H9 (cell line): Measurements from ENCODE around the gene C11orf24. TPM values are rescaled to one million over a fixed set of nuclear protein-coding genes. Genes with fewer than 3 reads are reported as not detected.

Source experiments
- DNase-seq: peaks from one replicate; pipeline ENCODE4 v3.0.0-alpha.2; 2017
- H2AFZ ChIP-seq: one replicate; pipeline ENCODE4 v1.6.1; 2013; ENCODE audit warnings: mild to moderate bottlenecking, low read length, control low read depth, moderate library complexity
- H2AK5ac ChIP-seq: 2 replicates; pipeline ENCODE4 v1.6.1; 2013; ENCODE audit warnings: low read length, control low read depth, mixed read lengths; ENCODE audit not compliant: insufficient read length
- H2BK120ac ChIP-seq: one replicate; pipeline ENCODE4 v1.6.1; 2013; ENCODE audit warnings: low read depth, mild to moderate bottlenecking, low read length, control low read depth, inconsistent platforms; ENCODE audit not compliant: poor library complexity, severe bottlenecking
- H2BK12ac ChIP-seq: 2 replicates; pipeline ENCODE4 v1.6.1; 2013; ENCODE audit warnings: low read length, control low read depth, mixed read lengths, low read depth; ENCODE audit not compliant: insufficient read length
- H2BK15ac ChIP-seq: 2 replicates; pipeline ENCODE4 v1.6.1; 2013; ENCODE audit warnings: low read depth, low read length, control low read depth
- H2BK20ac ChIP-seq: one replicate; pipeline ENCODE4 v1.6.1; 2013; ENCODE audit warnings: low read depth, mild to moderate bottlenecking, low read length, control low read depth, inconsistent platforms; ENCODE audit not compliant: poor library complexity, severe bottlenecking
- H2BK5ac ChIP-seq: 2 replicates; pipeline ENCODE4 v1.6.1; 2013; ENCODE audit warnings: low read length, control low read depth, mixed read lengths; ENCODE audit not compliant: insufficient read length
- H3K14ac ChIP-seq: 2 replicates; pipeline ENCODE4 v1.6.1; 2013; ENCODE audit warnings: low read length, control low read depth; ENCODE audit not compliant: insufficient read depth
- H3K18ac ChIP-seq: 2 replicates; pipeline ENCODE4 v1.6.1; 2013; ENCODE audit warnings: low read depth, mild to moderate bottlenecking, mixed read lengths, low read length, control low read depth; ENCODE audit not compliant: insufficient read length
- H3K23ac ChIP-seq: 2 replicates; pipeline ENCODE4 v1.6.1; 2013; ENCODE audit warnings: low read length, control low read depth, mixed read lengths, low read depth; ENCODE audit not compliant: insufficient read length
- H3K23me2 ChIP-seq: 2 replicates; pipeline ENCODE4 v1.6.1; 2013; ENCODE audit warnings: low read depth, mild to moderate bottlenecking, mixed read lengths, low read length, control low read depth; ENCODE audit not compliant: insufficient read length, poor library complexity, severe bottlenecking
- H3K27ac ChIP-seq: 2 replicates; pipeline ENCODE4 v1.5.1; 2013; ENCODE audit warnings: low read length, control low read depth, mixed read lengths, low read depth; ENCODE audit not compliant: insufficient read length
- H3K27me3 ChIP-seq: 2 replicates; pipeline ENCODE4 v1.6.1; 2013; ENCODE audit warnings: low read length, control low read depth, inconsistent platforms; ENCODE audit not compliant: insufficient read depth
- H3K4ac ChIP-seq: 2 replicates; pipeline ENCODE4 v1.6.1; 2013; ENCODE audit warnings: low read depth, mild to moderate bottlenecking, control low read depth, inconsistent platforms, low read length, moderate library complexity
- H3K4me1 ChIP-seq: 2 replicates; pipeline ENCODE4 v1.6.1; 2013; ENCODE audit warnings: low read length, control low read depth, inconsistent platforms; ENCODE audit not compliant: insufficient read depth
- H3K4me2 ChIP-seq: 2 replicates; pipeline ENCODE4 v1.6.1; 2013; ENCODE audit warnings: low read length, control low read depth, mixed read lengths; ENCODE audit not compliant: insufficient read length, insufficient read depth
- H3K56ac ChIP-seq: 2 replicates; pipeline ENCODE4 v1.6.1; 2013; ENCODE audit warnings: low read depth, mild to moderate bottlenecking, mixed read lengths, low read length, control low read depth; ENCODE audit not compliant: insufficient read length
- H3K79me1 ChIP-seq: 2 replicates; pipeline ENCODE4 v1.6.1; 2013; ENCODE audit warnings: low read depth, mild to moderate bottlenecking, moderate library complexity, low read length, control low read depth, inconsistent platforms; ENCODE audit not compliant: insufficient read depth, poor library complexity, severe bottlenecking
- H3K79me2 ChIP-seq: 2 replicates; pipeline ENCODE4 v1.6.1; 2013; ENCODE audit warnings: low read length, control low read depth, inconsistent platforms; ENCODE audit not compliant: insufficient read depth
- H3K9ac ChIP-seq: 2 replicates; pipeline ENCODE4 v1.6.1; 2013; ENCODE audit warnings: low read length, control low read depth, mixed read lengths; ENCODE audit not compliant: insufficient read length; ENCODE audit errors: extremely low read depth
- H3K9me3 ChIP-seq: one replicate; pipeline ENCODE4 v1.6.1; 2013; ENCODE audit warnings: low read depth, low read length, inconsistent platforms; ENCODE audit not compliant: control insufficient read depth
- H3T11ph ChIP-seq: one replicate; pipeline ENCODE4 v1.6.1; 2013; ENCODE audit warnings: mild to moderate bottlenecking, low read length, control low read depth, inconsistent platforms
- H4K20me1 ChIP-seq: one replicate; pipeline ENCODE4 v1.6.1; 2013; ENCODE audit not compliant: control insufficient read depth, insufficient read length, insufficient read depth
- H4K5ac ChIP-seq: 2 replicates; pipeline ENCODE4 v1.6.1; 2013; ENCODE audit warnings: low read depth, mild to moderate bottlenecking, mixed read lengths, low read length, control low read depth; ENCODE audit not compliant: insufficient read length
- H4K8ac ChIP-seq: replicated peaks from 2 replicates; pipeline ENCODE4 v1.6.1; 2013; ENCODE audit warnings: low read length, control low read depth, mixed read lengths, low read depth; ENCODE audit not compliant: insufficient read length
- H4K91ac ChIP-seq: 2 replicates; pipeline ENCODE4 v1.6.1; 2013; ENCODE audit warnings: low read depth, mild to moderate bottlenecking, moderate library complexity, mixed read lengths, low read length, control low read depth; ENCODE audit not compliant: insufficient read length
- H3K27ac Mint-ChIP-seq, 3 experiments: 2 replicates in 2 of 3; 3 replicates in 1 of 3; pipeline ENCODE4 v1.8.0; 2020 to 2021; ENCODE audit warnings: mixed read lengths in 3 of 3, mild to moderate bottlenecking in 1 of 3, moderate library complexity in 1 of 3
- H3K27me3 Mint-ChIP-seq: 2 replicates; pipeline ENCODE4 v1.8.0; 2021; ENCODE audit warnings: low read depth, mild to moderate bottlenecking, moderate library complexity, mixed read lengths
- H3K36me3 Mint-ChIP-seq, 3 experiments: 2 replicates in 2 of 3; 3 replicates in 1 of 3; pipeline ENCODE4 v1.8.0; 2020 to 2021; ENCODE audit warnings: low read depth in 3 of 3, mixed read lengths in 3 of 3; ENCODE audit not compliant: insufficient read depth in 1 of 3
- H3K4me1 Mint-ChIP-seq, 2 experiments: 2 replicates each; pipeline ENCODE4 v1.8.0; 2020; ENCODE audit warnings: mixed read lengths in 2 of 2
- H3K4me3 Mint-ChIP-seq, 2 experiments: 2 replicates in 1 of 2; 3 replicates in 1 of 2; pipeline ENCODE4 v1.8.0; 2020 to 2021; ENCODE audit warnings: mild to moderate bottlenecking in 2 of 2, mixed read lengths in 2 of 2, moderate library complexity in 1 of 2
- H3K9me3 Mint-ChIP-seq, 2 experiments: 2 replicates in 1 of 2; 3 replicates in 1 of 2; pipeline ENCODE4 v1.8.0; 2020; ENCODE audit warnings: mild to moderate bottlenecking in 2 of 2, mixed read lengths in 2 of 2, moderate library complexity in 1 of 2
- CTCF ChIP-seq: fragments of 200-600 bp; sonication (generic); conservative IDR thresholded peaks from 3 replicates; pipeline ENCODE4 v1.8.0; 2021; ENCODE audit warnings: antibody characterized with exemption, mild to moderate bottlenecking
- WGBS: extraction: QIAGEN DNeasy Blood & Tissue Kit; methylation state at CpG from one replicate; pipeline ENCODE4 v1.1.7; 2013; ENCODE audit warnings: missing lambda C conversion rate, low lambda C conversion rate, mixed read lengths; ENCODE audit not compliant: insufficient read length; ENCODE audit errors: extremely low coverage; 5-methylcytosine and 5-hydroxymethylcytosine counted together
- total RNA-seq: library from RNA; stranded (reverse); gene quantifications from 2 replicates; pipeline ENCODE4 v1.2.1, GENCODE V29; 2021

Gene C11orf24
- total RNA-seq, 1 experiment from 2014 or later = 46.8 TPM

GRCh38 chr11:68264741-68265540, 6.8 kb downstream of the C11orf24 start:
- no peak overlapping the region for H2AK5ac ChIP-seq
- H3K79me2 ChIP-seq = no peaks in the 10 kb centered on the region; the same call in 1 of the 2 replicates
- no peak overlapping the region for H4K91ac ChIP-seq
- H3T11ph ChIP-seq = no peak overlapping the region
- no peak overlapping the region for H3K27ac ChIP-seq
- H3K4ac ChIP-seq = no peak overlapping the region
- H3K79me1 ChIP-seq = no peaks in the 10 kb centered on the region
- no peak overlapping the region for H3K23ac ChIP-seq
- H3K14ac ChIP-seq = no peak overlapping the region
- H2BK5ac ChIP-seq = no peak overlapping the region
- DNase-seq = peak; percentile 5
- Mint-ChIP-seq H3K27ac (no peak overlapping the region), H3K4me3 (no peak overlapping the region), H3K4me1 (peaks cover 1 to 3% of the 10 kb centered on the region in 2 experiments; a peak in 2 of 4 replicates), H3K36me3 (peaks cover 43 to 74% (median 64%) of the 10 kb centered on the region in 3 experiments), H3K9me3 (no peaks in the 10 kb centered on the region; a peak in 1 of 5 replicates), H3K27me3 (no peaks in the 10 kb centered on the region)
- no peak overlapping the region for H3K4me2 ChIP-seq
- H4K5ac ChIP-seq = no peak overlapping the region
- no peaks in the 10 kb centered on the region for H4K20me1 ChIP-seq
- H2AFZ ChIP-seq = no peak overlapping the region
- H2BK20ac ChIP-seq = no peak overlapping the region
- no peak overlapping the region for H3K56ac ChIP-seq
- H2BK12ac ChIP-seq = no peak overlapping the region
- WGBS = no CpG with 5 or more reads among the region's 13 CpGs
- no peak overlapping the region for H3K18ac ChIP-seq
- H2BK15ac ChIP-seq = no peak overlapping the region
- no peaks in the 10 kb centered on the region for H3K9me3 ChIP-seq
- no peak overlapping the region for H3K9ac ChIP-seq
- no peak overlapping the region for H2BK120ac ChIP-seq
- H3K4me1 ChIP-seq = no peaks in the 10 kb centered on the region
- no peak overlapping the region for H4K8ac ChIP-seq
- no peaks in the 10 kb centered on the region for H3K27me3 ChIP-seq
- TF ChIP-seq CTCF = no peak
- no peaks in the 10 kb centered on the region for H3K23me2 ChIP-seq
